Endothelial cell of umbilical vein (primary cell): ENCODE results near the gene NELFA. TPM values are rescaled to one million over a fixed set of nuclear protein-coding genes. Genes with fewer than 3 reads are reported as not detected.

Experiments used
- BruUV-seq: library from RNA; stranded (reverse); fragments of 400-500 nt; replicated peaks from 2 replicates; lab custom pipeline; 2021; lab: Mats Ljungman, UMichigan
- CTCF ChIA-PET: fragments of 300-600, 350-600 bp; sonication (Branson Sonifier 250); formaldehyde crosslinking; loops from one replicate; lab custom pipeline; 2021; ENCODE audit warnings: antibody characterized with exemption, inconsistent platforms; lab: Charles Lee
- POLR2A ChIA-PET: fragments of 300-600, 350-600 bp; sonication (Branson Sonifier 250); formaldehyde crosslinking; loops from one replicate; lab custom pipeline; 2021; ENCODE audit warnings: antibody characterized with exemption, inconsistent platforms; lab: Charles Lee
- DNase-seq: peaks from one replicate; pipeline ENCODE4 v3.0.0-alpha.2; 2011; ENCODE audit warnings: low read depth, low spot score
- FAIRE-seq: peaks from 2 replicates; lab custom pipeline; 2011; peaks lifted over from hg19 to GRCh38; lab: Jason Lieb, UNC
- H2AFZ ChIP-seq: 2 replicates; pipeline ENCODE4 v1.6.0; 2012; ENCODE audit warnings: low read depth, low read length, control low read depth, inconsistent platforms
- H3K27ac ChIP-seq: 2 replicates; pipeline ENCODE4 v1.5.1; 2011; ENCODE audit warnings: low read depth, mild to moderate bottlenecking, control low read depth, low read length, moderate library complexity; ENCODE audit not compliant: insufficient read depth
- H3K27me3 ChIP-seq, 2 experiments: 2 replicates each; pipeline versions ENCODE4 v1.6.0 to v1.6.1; 2011; ENCODE audit warnings: low read length in 2 of 2, mixed read lengths in 1 of 2; ENCODE audit not compliant: control insufficient read depth in 2 of 2, insufficient read depth in 2 of 2
- H3K36me3 ChIP-seq, 2 experiments: 2 replicates in 1 of 2; 3 replicates in 1 of 2; pipeline ENCODE4 v1.5.1; 2011; ENCODE audit warnings: low read length in 2 of 2, mild to moderate bottlenecking in 1 of 2, moderate library complexity in 1 of 2; ENCODE audit not compliant: control insufficient read depth in 2 of 2, insufficient read depth in 2 of 2; ENCODE audit errors: extremely low read depth in 1 of 2
- H3K4me1 ChIP-seq: 3 replicates; pipeline ENCODE4 v1.5.1; 2011; ENCODE audit warnings: mild to moderate bottlenecking, low read length; ENCODE audit not compliant: control insufficient read depth, insufficient read depth; ENCODE audit errors: extremely low read depth
- H3K4me2 ChIP-seq: 2 replicates; pipeline ENCODE4 v1.6.1; 2011; ENCODE audit warnings: low read length, control low read depth, mixed read lengths; ENCODE audit not compliant: insufficient read depth
- H3K4me3 ChIP-seq, 3 experiments: fragments of 200-600 bp in 1 of 3; sonication (generic), shearing (Covaris generic) in 1 of 3; replicated peaks in 1 of 3; 2 replicates each; pipeline ENCODE4 v1.5.1; 2011 to 2016; ENCODE audit warnings: control low read depth in 3 of 3, low read length in 3 of 3, mild to moderate bottlenecking in 2 of 3, inconsistent platforms in 1 of 3, low read depth in 1 of 3, moderate library complexity in 1 of 3; ENCODE audit not compliant: insufficient read depth in 1 of 3
- H3K79me2 ChIP-seq: 2 replicates; pipeline ENCODE4 v1.6.0; 2012; ENCODE audit warnings: low read length, inconsistent platforms; ENCODE audit not compliant: control insufficient read depth, insufficient read depth
- H3K9ac ChIP-seq: replicated peaks from 2 replicates; pipeline ENCODE3; 2011; ENCODE audit warnings: low read length, control low read depth; ENCODE audit not compliant: insufficient read depth; ENCODE audit errors: extremely low read depth
- H3K9me1 ChIP-seq: replicated peaks from 3 replicates; pipeline ENCODE4 v1.6.0; 2011; ENCODE audit warnings: mild to moderate bottlenecking, low read length; ENCODE audit not compliant: control insufficient read depth, insufficient read depth; ENCODE audit errors: extremely low read depth
- H3K9me3 ChIP-seq: replicated peaks from 2 replicates; pipeline ENCODE4 v1.5.1; 2012; ENCODE audit warnings: low read length, inconsistent platforms; ENCODE audit not compliant: control insufficient read depth, insufficient read depth
- H4K20me1 ChIP-seq: replicated peaks from 2 replicates; pipeline ENCODE3; 2011; ENCODE audit warnings: mild to moderate bottlenecking, low read length; ENCODE audit not compliant: control insufficient read depth, insufficient read depth; ENCODE audit errors: extremely low read depth
- EZH2 ChIP-seq: IDR thresholded peaks from 2 replicates; pipeline ENCODE4 v1.6.1; 2012; ENCODE audit warnings: borderline replicate concordance, low read depth, mild to moderate bottlenecking, moderate library complexity, low read length, inconsistent platforms; ENCODE audit not compliant: severe bottlenecking
- FOS ChIP-seq: IDR thresholded peaks from 2 replicates; pipeline ENCODE4 v1.6.1; 2011; ENCODE audit warnings: mild to moderate bottlenecking, low read length, moderate library complexity, borderline replicate concordance; ENCODE audit not compliant: insufficient read depth
- GATA2 ChIP-seq: IDR thresholded peaks from 2 replicates; pipeline ENCODE4 v1.7.0; 2011; ENCODE audit warnings: low read depth, mild to moderate bottlenecking, moderate library complexity, mixed read lengths, low read length; ENCODE audit not compliant: insufficient read length, insufficient read depth
- JUN ChIP-seq: IDR thresholded peaks from 2 replicates; pipeline ENCODE4 v1.6.1; 2011; ENCODE audit warnings: borderline replicate concordance, low read depth; ENCODE audit not compliant: insufficient read length, insufficient read depth
- MYC ChIP-seq: IDR thresholded peaks from one replicate; pipeline ENCODE4 v1.6.1; 2011; ENCODE audit warnings: mild to moderate bottlenecking, low read depth, low read length
- POLR2A ChIP-seq: IDR thresholded peaks from 2 replicates; pipeline ENCODE4 v1.6.1; 2012; ENCODE audit warnings: low read depth, mild to moderate bottlenecking, control low read depth, low read length
- POLR2AphosphoS5 ChIP-seq: IDR thresholded peaks from 2 replicates; pipeline ENCODE4 v1.6.1; 2012; ENCODE audit warnings: low read depth, mild to moderate bottlenecking, control low read depth, low read length, moderate library complexity; ENCODE audit not compliant: insufficient read depth
- dilution Hi-C: fragments of 300-500 bp; cut with MboI; formaldehyde crosslinking; loops from one replicate; pipeline ENCODE4 v1.15.0; 2019; ENCODE audit warnings: low sequenced_read_pairs; ENCODE audit not compliant: extremely low pct_ligation_motif_present
- intact Hi-C: fragments of 100-400 bp; cut with micrococcal nuclease; formaldehyde crosslinking; loops from one replicate; pipeline ENCODE4 v1.10.0; 2022
- polyA plus RNA-seq, 4 experiments: library from polyadenylated mRNA; depleted of rRNA in 3 of 4; stranded (reverse) in 3 of 4; unstranded in 1 of 4; fragments of >200 nt; gene quantifications; 2 replicates each; pipeline versions ENCODE4 v1.2.1 to v1.2.3, GENCODE V29; 2011 to 2012; ENCODE audit warnings: missing spikeins in 1 of 4
- total RNA-seq: library from RNA; stranded (reverse); gene quantifications from 2 replicates; pipeline ENCODE4 v1.2.3, GENCODE V29; 2021
- TF ChIP-seq, protein P1 (sequence below): IDR thresholded peaks from 2 replicates; pipeline ENCODE4 v1.6.1; 2011; ENCODE audit not compliant: insufficient read depth, insufficient read length
- TF ChIP-seq, protein P2 (sequence below), 2 donors: IDR thresholded peaks; 1 replicate in 1 of 2; 2 replicates in 1 of 2; pipeline ENCODE4 v1.5.1; 2011; ENCODE audit warnings: low read length in 2 of 2, mild to moderate bottlenecking in 2 of 2, moderate library complexity in 2 of 2, control low read depth in 1 of 2, inconsistent platforms in 1 of 2, low read depth in 1 of 2; ENCODE audit not compliant: insufficient read depth in 1 of 2; ENCODE audit errors: extremely low read depth in 1 of 2

Gene NELFA
- total and polyA plus RNA-seq, 2 donors (not counting 3 experiments of a cell fraction or from before 2014, with no cell fraction given) = 22.8 to 30.3 TPM

DNA sequence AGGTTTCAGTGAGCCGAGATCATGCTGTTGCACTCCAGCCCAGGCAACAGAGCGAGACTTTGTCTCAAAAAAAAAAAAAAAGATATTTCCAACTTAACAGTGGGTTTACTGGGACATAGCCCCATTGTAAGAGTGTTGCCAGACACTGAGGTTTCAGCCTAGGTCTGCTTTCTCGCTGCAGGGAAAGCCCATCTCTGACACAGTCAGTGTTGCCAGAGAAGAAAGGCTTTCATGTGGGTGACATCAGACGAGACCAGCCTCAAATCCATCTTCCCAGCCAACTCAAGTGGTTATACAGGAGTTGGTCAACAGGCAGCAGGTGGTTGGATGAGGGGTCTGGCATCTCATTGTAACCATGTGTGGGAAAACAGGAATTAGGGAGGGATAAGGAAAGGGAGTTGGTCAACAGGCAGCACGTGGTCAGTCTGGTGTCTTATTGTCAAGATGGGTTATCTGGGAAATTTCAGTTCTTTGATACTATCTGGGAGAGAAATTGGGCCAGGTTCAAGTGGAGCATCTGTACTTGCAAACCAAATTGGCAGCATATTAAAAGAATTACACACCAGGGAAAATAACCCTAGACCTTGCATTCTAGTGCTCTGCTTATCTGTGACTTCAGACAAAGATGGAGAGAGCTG lies 41.1 kb downstream of the NELFA start:
- Histone ChIP-seq H3K9me1 (no peaks in the 10 kb centered on the region), H3K79me2 (peaks cover 4% of the 10 kb centered on the region), H3K4me2 (no peak overlapping the region), H3K36me3 (peaks cover 3 to 33% of the 10 kb centered on the region in 2 experiments), H3K4me3 (no peak overlapping the region), H3K9ac (no peak overlapping the region), H3K27me3 (no peaks in the 10 kb centered on the region), H4K20me1 (no peaks in the 10 kb centered on the region), H3K9me3 (no peaks in the 10 kb centered on the region), H3K4me1 (no peaks in the 10 kb centered on the region), H3K27ac (no peak overlapping the region), H2AFZ (no peak overlapping the region)
- CTCF ChIA-PET = no interaction called here
- FAIRE-seq (no peak), DNase-seq (peak; percentile 16)
- no TSS peak for BruUV-seq
- intact Hi-C loops (no loop called here), dilution Hi-C loops (no loop called here)
- TF ChIP-seq MYC (no peak), EZH2 (no peak), FOS (no peak), POLR2AphosphoS5 (no peak), GATA2 (no peak), POLR2A (no peak), JUN (no peak)
- TF ChIP-seq, protein P1, sequence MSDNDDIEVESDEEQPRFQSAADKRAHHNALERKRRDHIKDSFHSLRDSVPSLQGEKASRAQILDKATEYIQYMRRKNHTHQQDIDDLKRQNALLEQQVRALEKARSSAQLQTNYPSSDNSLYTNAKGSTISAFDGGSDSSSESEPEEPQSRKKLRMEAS = no peak
- TF ChIP-seq, protein P2, sequence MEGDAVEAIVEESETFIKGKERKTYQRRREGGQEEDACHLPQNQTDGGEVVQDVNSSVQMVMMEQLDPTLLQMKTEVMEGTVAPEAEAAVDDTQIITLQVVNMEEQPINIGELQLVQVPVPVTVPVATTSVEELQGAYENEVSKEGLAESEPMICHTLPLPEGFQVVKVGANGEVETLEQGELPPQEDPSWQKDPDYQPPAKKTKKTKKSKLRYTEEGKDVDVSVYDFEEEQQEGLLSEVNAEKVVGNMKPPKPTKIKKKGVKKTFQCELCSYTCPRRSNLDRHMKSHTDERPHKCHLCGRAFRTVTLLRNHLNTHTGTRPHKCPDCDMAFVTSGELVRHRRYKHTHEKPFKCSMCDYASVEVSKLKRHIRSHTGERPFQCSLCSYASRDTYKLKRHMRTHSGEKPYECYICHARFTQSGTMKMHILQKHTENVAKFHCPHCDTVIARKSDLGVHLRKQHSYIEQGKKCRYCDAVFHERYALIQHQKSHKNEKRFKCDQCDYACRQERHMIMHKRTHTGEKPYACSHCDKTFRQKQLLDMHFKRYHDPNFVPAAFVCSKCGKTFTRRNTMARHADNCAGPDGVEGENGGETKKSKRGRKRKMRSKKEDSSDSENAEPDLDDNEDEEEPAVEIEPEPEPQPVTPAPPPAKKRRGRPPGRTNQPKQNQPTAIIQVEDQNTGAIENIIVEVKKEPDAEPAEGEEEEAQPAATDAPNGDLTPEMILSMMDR (IDR thresholded peaks at IDR 0.05; ENCODE audit: extremely low read depth in 1 of 2, insufficient read depth in 1 of 2, low read depth in 1 of 2, low read length in 2 of 2) = no peak
- POLR2A ChIA-PET = no interaction called here
